Large intestine (tissue), 3 donors: ENCODE data around the gene CARMIL1. TPM values are rescaled to one million over a fixed set of nuclear protein-coding genes. Genes with fewer than 3 reads are reported as not detected.

Experiments used
- DNase-seq, 2 donors: peaks; one replicate each; pipeline versions ENCODE4 v3.0.0 to v3.0.0-alpha.2; 2013
- H3K27ac ChIP-seq: one replicate; pipeline ENCODE4 v1.5.1; 2013; ENCODE audit warnings: low read length
- H3K27me3 ChIP-seq: 2 replicates; pipeline ENCODE4 v1.6.1; 2013; ENCODE audit warnings: low read length; ENCODE audit not compliant: control insufficient read depth, insufficient read depth
- H3K36me3 ChIP-seq: 2 replicates; pipeline ENCODE4 v1.6.1; 2013; ENCODE audit warnings: low read length; ENCODE audit not compliant: control insufficient read depth, insufficient read depth
- H3K4me1 ChIP-seq: one replicate; pipeline ENCODE4 v1.6.1; 2013; ENCODE audit warnings: low read length; ENCODE audit not compliant: control insufficient read depth, insufficient read depth
- H3K4me3 ChIP-seq: one replicate; pipeline ENCODE4 v1.5.1; 2013; ENCODE audit warnings: low read length
- H3K9me3 ChIP-seq: one replicate; pipeline ENCODE4 v1.6.1; 2013; ENCODE audit warnings: mild to moderate bottlenecking, low read depth, low read length, moderate library complexity; ENCODE audit not compliant: control insufficient read depth
- WGBS: methylation state at CpG from one replicate; pipeline ENCODE4 v1.1.5; 2013; ENCODE audit warnings: low lambda C conversion rate; ENCODE audit not compliant: insufficient coverage; 5-methylcytosine and 5-hydroxymethylcytosine counted together
- polyA plus RNA-seq: library from polyadenylated mRNA; unstranded; fragments of 120-200 nt; gene quantifications from one replicate; pipeline ENCODE4 v1.2.1, GENCODE V29; 2013

CARMIL1 gene
- polyA plus RNA-seq, 1 donor = 32.2 TPM

GRCh38 chr6:25462235-25462897 lies 183.2 kb downstream of the CARMIL1 start:
- Histone ChIP-seq H3K4me1 (no peaks in the 10 kb centered on the region), H3K9me3 (no peaks in the 10 kb centered on the region), H3K27me3 (no peaks in the 10 kb centered on the region), H3K4me3 (no peak overlapping the region), H3K36me3 (no peaks in the 10 kb centered on the region), H3K27ac (no peak overlapping the region)
- DNase-seq = no peak
- WGBS = 81% methylated on average over 3 of the region's 7 CpGs

DNA sequence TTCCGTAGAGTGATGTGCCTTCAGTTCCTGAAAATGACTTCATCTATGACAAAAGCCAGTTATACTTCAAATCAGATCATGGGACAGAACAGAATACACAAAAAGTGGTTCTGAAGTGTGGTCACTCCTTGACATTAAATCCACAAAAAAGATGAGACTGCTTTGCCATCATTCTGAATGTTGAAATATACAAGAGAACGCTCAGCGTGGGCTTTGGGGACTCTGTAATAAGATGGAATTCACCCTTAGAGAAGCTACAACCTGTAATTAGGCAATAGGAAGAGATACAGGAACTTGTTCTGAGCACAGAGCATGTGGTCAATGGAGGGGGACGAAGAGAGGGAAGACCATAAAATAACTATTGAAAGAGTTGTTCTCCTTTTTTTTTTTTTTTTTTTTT lies 184.3 kb downstream of the CARMIL1 start:
- Histone ChIP-seq H3K27ac (no peak overlapping the region), H3K4me1 (no peaks in the 10 kb centered on the region), H3K4me3 (no peak overlapping the region), H3K27me3 (no peaks in the 10 kb centered on the region), H3K9me3 (no peaks in the 10 kb centered on the region), H3K36me3 (no peaks in the 10 kb centered on the region)
- DNase-seq = no peak
- WGBS = no CpG with 5 or more reads among the region's 4 CpGs

DNA sequence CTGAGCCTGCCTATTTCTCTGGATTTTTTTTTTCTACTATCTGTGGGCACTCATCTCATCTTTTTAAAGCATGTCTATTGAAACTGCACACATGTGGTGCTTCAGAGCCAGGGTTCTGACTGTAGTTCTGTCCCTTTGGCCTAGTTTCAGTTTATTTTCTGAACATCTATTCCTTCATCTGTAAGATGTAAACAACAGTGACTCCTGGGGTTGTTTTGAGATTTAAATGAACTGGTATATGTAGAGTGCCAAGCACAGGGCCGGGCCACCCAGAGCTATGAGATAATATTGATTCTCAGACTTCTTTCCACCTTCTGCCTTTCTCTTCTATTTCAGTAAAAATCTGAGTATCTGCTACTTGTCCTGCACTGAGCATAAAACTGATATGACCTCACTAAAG lies 185.1 kb downstream of the CARMIL1 start:
- no peaks in the 10 kb centered on the region for H3K27me3 ChIP-seq
- H3K4me1 ChIP-seq = no peaks in the 10 kb centered on the region
- H3K36me3 ChIP-seq = no peaks in the 10 kb centered on the region
- H3K9me3 ChIP-seq = no peaks in the 10 kb centered on the region
- no peak overlapping the region for H3K27ac ChIP-seq
- H3K4me3 ChIP-seq = no peak overlapping the region
- no peak for DNase-seq
- 80% methylated on average over 1 of the region's 1 CpG for WGBS

DNA sequence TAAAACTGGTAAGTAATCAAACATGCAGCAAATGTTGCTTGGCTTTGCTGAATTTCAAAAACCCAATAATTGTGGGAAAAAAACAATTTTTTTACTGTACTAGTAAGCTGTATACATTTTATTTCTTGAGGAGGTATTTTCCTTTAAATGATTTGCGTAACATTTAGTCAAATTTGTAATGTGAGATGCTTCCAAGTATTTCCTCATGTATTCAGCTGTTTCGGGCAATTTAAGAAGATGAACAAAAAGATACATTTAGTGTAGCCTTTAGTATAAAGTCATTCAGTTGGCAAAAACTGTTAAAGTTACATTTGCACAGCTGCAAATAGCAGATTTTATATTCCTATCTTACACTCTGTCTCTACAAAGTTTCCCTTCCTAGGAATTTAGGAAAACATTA lies 186.8 kb downstream of the CARMIL1 start:
- H3K9me3 ChIP-seq = no peaks in the 10 kb centered on the region

GRCh38 chr6:25468881-25469280 lies 189.7 kb downstream of the CARMIL1 start:
- no peak overlapping the region for H3K4me3 ChIP-seq
- H3K27me3 ChIP-seq = no peaks in the 10 kb centered on the region
- WGBS = 100% methylated on average over 2 of the region's 2 CpGs
- H3K36me3 ChIP-seq = no peaks in the 10 kb centered on the region
- no peak overlapping the region for H3K27ac ChIP-seq
- H3K9me3 ChIP-seq = no peaks in the 10 kb centered on the region
- no peaks in the 10 kb centered on the region for H3K4me1 ChIP-seq
- no peak for DNase-seq

More for the DNA sequence above, 186.8 kb downstream of the CARMIL1 start:
- no peak for DNase-seq
- 100% methylated on average over 1 of the region's 2 CpGs for WGBS
- H3K36me3 ChIP-seq = no peaks in the 10 kb centered on the region
- H3K4me3 ChIP-seq = no peak overlapping the region
- no peaks in the 10 kb centered on the region for H3K4me1 ChIP-seq
- H3K27ac ChIP-seq = no peak overlapping the region
- no peaks in the 10 kb centered on the region for H3K27me3 ChIP-seq

GRCh38 chr6:25469797-25470388 lies 190.7 kb downstream of the CARMIL1 start:
- DNase-seq = no peak
- Histone ChIP-seq H3K4me3 (no peak overlapping the region), H3K9me3 (no peaks in the 10 kb centered on the region), H3K4me1 (no peaks in the 10 kb centered on the region), H3K27me3 (no peaks in the 10 kb centered on the region), H3K36me3 (no peaks in the 10 kb centered on the region), H3K27ac (no peak overlapping the region)

GRCh38 chr6:25472306-25472705 lies 193.1 kb downstream of the CARMIL1 start:
- DNase-seq = no peak
- H3K4me3 ChIP-seq = no peak overlapping the region

GRCh38 chr6:25472906-25473305 lies 193.7 kb downstream of the CARMIL1 start:
- no peak overlapping the region for H3K4me3 ChIP-seq
- no peaks in the 10 kb centered on the region for H3K36me3 ChIP-seq
- H3K27me3 ChIP-seq = no peaks in the 10 kb centered on the region
- WGBS = no CpG with 5 or more reads among the region's 3 CpGs
- no peaks in the 10 kb centered on the region for H3K4me1 ChIP-seq
- no peak for DNase-seq
- H3K9me3 ChIP-seq = no peaks in the 10 kb centered on the region
- no peak overlapping the region for H3K27ac ChIP-seq

More at GRCh38 chr6:25472306-25472705, 193.1 kb downstream of the CARMIL1 start:
- Histone ChIP-seq H3K27ac (no peak overlapping the region), H3K9me3 (no peaks in the 10 kb centered on the region), H3K36me3 (no peaks in the 10 kb centered on the region), H3K4me1 (no peaks in the 10 kb centered on the region), H3K27me3 (no peaks in the 10 kb centered on the region)
- WGBS = no CpG with 5 or more reads among the region's 3 CpGs

GRCh38 chr6:25473447-25473846 lies 194.3 kb downstream of the CARMIL1 start:
- H3K27me3 ChIP-seq = no peaks in the 10 kb centered on the region
- no peak overlapping the region for H3K4me3 ChIP-seq
- H3K36me3 ChIP-seq = no peaks in the 10 kb centered on the region
- no peak overlapping the region for H3K27ac ChIP-seq
- DNase-seq = peak in 1 of 2 donors; percentile 6
- no peaks in the 10 kb centered on the region for H3K9me3 ChIP-seq
- H3K4me1 ChIP-seq = no peaks in the 10 kb centered on the region
- WGBS = 60% methylated on average over 2 of the region's 3 CpGs

DNA sequence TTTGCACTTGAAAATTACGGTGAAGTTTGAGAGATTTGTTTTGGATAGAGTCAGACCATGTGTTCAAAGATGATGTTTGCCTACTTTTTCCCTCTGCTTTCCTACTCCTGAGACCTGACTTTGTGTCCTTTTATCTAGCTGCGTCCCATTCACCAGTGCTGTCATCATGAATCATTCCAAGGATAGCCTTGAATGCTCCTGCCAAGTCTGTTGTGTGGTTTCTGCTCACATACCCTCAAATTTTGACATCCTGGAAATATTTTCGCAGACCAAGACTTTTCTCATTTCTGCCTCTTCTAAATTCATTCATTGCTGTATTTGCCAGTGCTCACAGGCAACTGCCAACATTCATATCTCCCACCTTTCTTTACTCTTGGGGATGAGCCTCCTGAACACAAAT lies 197.0 kb downstream of the CARMIL1 start:
- Histone ChIP-seq H3K4me1 (no peaks in the 10 kb centered on the region), H3K27me3 (no peaks in the 10 kb centered on the region), H3K27ac (no peak overlapping the region), H3K4me3 (no peak overlapping the region), H3K9me3 (no peaks in the 10 kb centered on the region), H3K36me3 (peaks cover 2% of the 10 kb centered on the region)
- WGBS = 94% methylated on average over 3 of the region's 3 CpGs
- DNase-seq = no peak

GRCh38 chr6:25477006-25477590 lies 197.9 kb downstream of the CARMIL1 start:
- WGBS = 80% methylated on average over 1 of the region's 4 CpGs
- Histone ChIP-seq H3K9me3 (no peaks in the 10 kb centered on the region), H3K27me3 (no peaks in the 10 kb centered on the region), H3K4me3 (no peak overlapping the region), H3K36me3 (peaks cover 2% of the 10 kb centered on the region), H3K27ac (no peak overlapping the region), H3K4me1 (no peaks in the 10 kb centered on the region)
- DNase-seq = no peak
